IPS-11a (cell line): ENCODE measurements around the gene FMNL3.
"Not testable (repeated sequence)": the region's sequence is repeated elsewhere in the genome, so short reads cannot be mapped to it uniquely, and the experiment has no call there.

Source experiments
- H3K4me3 ChIP-seq: one replicate; pipeline ENCODE4 v1.5.1; 2013; ENCODE audit warnings: low read depth, low read length, control low read depth

The FMNL3 gene

DNA sequence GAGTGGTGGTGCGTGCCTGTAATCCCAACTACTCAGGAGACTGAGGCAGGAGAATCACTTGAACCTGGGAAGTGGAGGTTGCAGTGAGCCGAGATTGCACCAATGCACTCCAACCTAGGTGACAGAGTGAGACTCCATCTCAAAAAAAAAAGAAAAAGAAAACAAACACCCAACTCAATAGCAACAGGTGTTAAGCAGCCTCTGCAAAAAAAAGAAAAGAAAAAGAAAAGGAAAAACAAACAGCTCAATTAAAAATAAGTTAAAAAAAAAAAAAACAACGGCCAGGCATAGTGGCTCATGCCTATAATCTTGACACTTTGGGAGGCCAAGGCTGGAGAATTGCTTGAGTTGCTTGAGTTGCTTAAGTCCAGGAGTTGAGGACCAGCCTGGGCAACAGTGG lies 10.6 kb upstream of the FMNL3 start:
- H3K4me3 ChIP-seq: not testable (repeated sequence)

DNA sequence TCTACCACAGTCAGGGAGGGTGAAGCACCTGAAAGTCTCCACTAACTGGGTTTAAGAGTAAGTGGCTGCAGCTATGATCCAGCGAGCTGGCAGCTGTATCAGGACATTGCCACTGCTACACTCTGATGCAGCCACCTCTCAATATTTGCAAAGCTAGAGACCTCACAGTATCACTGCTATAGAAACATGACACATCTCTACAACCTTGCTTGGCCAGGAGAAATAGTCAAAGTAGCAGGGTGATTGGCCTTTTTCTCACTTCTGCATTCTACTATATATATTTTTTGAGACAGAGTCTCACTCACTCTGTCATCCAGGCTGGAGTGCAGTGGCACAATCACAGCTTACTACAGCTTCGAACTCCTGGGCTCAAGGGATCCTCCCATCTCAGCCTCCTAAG lies 9.3 kb upstream of the FMNL3 start:
- H3K4me3 ChIP-seq: no peak overlapping the region

DNA sequence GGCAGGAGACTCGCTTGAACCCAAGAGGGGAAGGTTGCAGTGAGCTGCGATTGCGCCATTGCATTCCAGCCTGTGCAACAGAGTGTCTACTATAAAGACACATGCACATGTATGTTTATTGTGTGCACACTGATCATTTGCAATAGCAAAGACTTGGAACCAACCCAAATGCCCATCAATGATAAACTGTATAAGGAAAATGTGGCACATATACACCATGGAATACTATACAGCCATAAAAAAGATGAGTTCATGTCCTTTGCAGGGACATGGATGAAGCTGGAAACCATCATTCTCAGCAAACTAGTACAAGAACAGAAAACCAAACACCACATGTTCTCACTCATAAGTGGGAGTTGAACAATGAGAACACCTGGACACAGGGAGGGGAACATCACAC lies 6.7 kb upstream of the FMNL3 start:
- H3K4me3 ChIP-seq: not testable (repeated sequence)

DNA sequence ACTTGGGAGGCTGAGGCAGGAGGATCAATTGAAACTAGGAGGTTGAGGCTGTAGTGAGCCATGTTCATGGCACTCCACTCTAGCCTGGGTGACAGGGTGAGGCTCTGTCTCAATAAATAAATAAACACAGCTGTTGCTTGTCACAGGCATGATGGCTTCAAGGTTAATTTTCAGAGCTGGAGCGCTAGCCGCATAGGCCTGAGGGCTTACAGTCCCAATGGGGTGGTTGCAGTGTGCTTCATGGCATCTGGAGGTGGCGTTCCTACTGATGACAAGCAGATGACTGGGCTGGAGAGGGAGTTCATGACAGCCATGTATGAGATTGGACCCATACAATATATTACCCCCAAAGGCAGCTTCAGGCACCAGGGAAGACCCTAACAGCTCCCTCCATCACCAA lies 1.6 kb upstream of the FMNL3 start:
- no peak overlapping the region for H3K4me3 ChIP-seq

GRCh38 chr12:49707812-49708147 lies 575 bp upstream of the FMNL3 start:
- H3K4me3 ChIP-seq: no peak overlapping the region

DNA sequence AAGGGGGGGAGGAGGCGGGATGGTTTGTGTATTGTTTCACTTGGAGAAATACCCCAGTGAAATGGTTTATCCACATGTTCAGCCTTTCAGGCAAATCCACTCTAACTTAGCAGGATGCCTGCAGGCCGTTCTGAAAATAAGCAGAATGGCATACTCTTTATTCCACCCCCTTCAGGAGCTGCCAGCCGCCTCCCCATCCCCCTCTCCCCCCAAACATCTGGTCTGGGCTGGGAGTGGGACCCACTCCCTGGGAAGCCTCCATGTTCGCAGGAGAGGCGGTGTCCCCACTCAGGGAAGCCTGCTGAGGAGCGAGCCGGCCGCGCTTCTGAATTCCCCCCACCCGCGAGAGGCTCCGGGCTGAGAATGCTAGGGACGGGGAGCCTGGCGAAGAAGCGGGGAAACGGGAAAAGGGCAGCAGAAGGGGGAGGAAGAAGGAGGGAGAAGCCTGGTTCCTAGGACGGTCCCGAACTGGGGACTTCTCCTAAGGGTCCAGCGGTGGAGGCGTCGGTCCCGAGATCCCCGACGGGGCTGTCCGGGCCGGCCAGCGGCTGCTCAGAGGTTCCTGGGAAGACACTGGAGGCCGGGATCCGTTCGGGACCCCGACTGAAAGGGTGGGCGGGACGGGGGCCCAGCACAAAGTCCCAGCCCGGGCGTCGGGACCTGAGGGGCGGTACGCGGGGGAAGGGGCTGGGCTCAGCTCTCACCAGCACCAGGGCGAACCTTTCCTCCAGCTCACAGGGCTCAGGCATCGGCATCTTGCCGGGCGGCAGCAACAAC lies 666 bp downstream of the FMNL3 start:
- H3K4me3 ChIP-seq: peak overlapping the region; percentile 72

GRCh38 chr12:49705479-49706134 lies 1.6 kb downstream of the FMNL3 start:
- peak overlapping the region; percentile 72 for H3K4me3 ChIP-seq

DNA sequence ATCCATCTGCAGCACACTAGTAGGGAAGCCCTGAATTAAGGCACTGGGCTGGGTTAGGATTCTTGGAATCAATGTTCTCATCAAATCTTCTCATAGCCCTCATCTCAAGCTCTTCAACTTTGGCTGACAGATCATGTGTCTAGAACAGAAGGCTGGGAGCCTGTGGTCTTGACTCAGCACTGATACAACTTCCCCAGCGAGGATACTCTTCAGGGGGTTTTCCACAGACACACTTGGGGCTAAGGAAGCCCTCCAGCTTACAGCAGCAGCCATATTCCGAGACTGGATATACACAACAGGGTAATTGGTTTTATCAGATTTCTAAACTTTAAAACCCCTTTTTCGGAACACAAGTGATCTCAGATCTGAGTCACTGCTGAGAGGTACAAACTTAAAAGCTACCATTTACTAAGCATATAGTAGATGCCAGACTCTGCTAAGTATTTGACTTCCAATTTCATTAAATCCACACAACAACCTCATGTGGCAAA lies 3.5 kb downstream of the FMNL3 start:
- H3K4me3 ChIP-seq: no peak overlapping the region

DNA sequence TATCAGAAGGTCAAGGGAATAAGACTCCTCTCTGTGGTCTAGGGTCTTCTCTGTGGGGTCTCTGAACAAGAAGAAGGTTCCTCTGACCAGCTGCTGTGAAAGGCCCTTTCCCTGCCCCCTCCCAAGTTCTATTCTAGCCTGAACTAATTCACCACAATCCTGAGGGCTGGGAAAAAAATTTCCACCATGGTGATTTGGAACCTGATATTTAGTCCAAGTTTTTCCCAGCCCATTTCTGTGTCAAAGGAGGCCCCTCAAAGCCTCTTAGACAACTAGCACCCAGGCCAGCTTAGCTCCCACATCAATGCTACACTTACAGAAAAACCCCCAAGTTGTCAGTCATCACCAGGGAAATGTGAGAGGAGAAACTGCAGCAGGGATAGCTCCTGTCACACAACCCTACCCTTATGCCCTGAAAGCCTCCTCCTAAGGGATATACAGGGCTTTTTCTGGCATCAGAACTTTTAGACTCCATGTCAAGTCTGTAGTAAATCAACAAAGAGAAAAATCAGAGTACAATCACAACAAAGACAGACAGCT lies 4.5 kb downstream of the FMNL3 start:
- H3K4me3 ChIP-seq: no peak overlapping the region

DNA sequence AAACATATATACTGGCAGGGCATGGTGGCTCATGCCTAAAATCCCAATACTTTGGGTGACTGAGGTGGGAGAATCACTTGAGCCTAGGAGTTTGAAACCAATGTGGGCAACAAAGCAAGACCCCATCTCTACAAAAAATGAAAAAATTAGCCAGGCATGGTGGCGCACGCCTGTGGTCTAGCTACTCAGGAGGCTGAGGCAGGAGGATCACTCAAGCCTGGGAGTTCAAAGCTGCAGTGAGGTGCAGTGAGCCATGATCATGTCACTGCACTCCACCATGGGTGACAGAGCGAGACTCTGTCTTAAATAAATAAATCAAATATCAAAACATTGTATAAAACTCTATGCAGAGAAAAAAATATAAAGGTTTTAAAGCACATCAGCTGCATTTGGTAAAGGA lies 5.2 kb downstream of the FMNL3 start:
- no peak overlapping the region for H3K4me3 ChIP-seq

GRCh38 chr12:49698619-49699545 lies 8.3 kb downstream of the FMNL3 start:
- H3K4me3 ChIP-seq: no peak overlapping the region

- no peak overlapping the region for H3K4me3 ChIP-seq
These were observed 9.4 kb downstream of the FMNL3 start for GRCh38 chr12:49697808-49698207.

DNA sequence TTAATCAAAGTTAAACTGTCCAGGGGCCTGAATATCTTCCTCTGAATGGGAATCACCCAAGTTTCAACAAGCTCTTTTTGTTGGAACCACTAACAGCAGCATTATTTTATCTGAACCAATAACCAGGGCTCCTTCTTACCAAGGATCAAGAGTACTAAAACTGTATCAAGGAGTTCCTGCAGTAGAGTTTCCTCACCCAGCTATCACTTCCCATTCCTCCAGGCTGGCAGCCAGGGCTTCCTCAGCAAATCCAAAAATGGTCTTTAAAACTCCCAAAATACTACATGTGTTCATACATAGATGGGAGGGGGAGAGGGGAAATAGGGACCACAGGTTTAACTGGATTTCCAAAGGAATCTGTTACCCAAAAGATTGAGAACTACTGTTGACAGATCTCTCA lies 10.5 kb downstream of the FMNL3 start:
- H3K4me3 ChIP-seq: no peak overlapping the region

- H3K4me3 ChIP-seq: no peak overlapping the region
These were observed 13.2 kb downstream of the FMNL3 start for GRCh38 chr12:49693931-49694444.

DNA sequence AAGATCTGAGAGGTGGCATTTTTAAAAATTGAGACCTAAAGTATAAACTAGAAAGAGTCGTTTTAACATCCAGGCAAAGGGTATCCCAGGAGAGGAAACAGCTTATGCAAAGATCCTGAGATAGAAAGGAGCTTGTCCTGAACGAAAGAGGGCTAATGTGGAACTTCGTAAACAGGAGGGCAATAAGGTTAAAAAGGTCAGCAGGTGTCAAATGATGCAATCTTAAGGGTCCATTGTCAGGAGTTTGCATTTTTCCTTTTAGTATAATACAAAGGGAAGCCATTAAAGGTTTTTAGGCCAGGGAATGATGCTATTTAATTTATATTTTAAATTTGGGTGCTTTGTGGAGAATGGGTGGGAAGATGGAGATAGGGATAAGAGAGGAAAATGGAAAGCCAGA lies 14.4 kb downstream of the FMNL3 start:
- no peak overlapping the region for H3K4me3 ChIP-seq

- H3K4me3 ChIP-seq: no peak overlapping the region
These were observed 17.4 kb downstream of the FMNL3 start for GRCh38 chr12:49689785-49690184.

GRCh38 chr12:49689237-49689636 lies 18.0 kb downstream of the FMNL3 start:
- H3K4me3 ChIP-seq: no peak overlapping the region

GRCh38 chr12:49687941-49688340 lies 19.3 kb downstream of the FMNL3 start:
- H3K4me3 ChIP-seq: no peak overlapping the region

GRCh38 chr12:49684310-49684854 lies 22.8 kb downstream of the FMNL3 start:
- H3K4me3 ChIP-seq: no peak overlapping the region

DNA sequence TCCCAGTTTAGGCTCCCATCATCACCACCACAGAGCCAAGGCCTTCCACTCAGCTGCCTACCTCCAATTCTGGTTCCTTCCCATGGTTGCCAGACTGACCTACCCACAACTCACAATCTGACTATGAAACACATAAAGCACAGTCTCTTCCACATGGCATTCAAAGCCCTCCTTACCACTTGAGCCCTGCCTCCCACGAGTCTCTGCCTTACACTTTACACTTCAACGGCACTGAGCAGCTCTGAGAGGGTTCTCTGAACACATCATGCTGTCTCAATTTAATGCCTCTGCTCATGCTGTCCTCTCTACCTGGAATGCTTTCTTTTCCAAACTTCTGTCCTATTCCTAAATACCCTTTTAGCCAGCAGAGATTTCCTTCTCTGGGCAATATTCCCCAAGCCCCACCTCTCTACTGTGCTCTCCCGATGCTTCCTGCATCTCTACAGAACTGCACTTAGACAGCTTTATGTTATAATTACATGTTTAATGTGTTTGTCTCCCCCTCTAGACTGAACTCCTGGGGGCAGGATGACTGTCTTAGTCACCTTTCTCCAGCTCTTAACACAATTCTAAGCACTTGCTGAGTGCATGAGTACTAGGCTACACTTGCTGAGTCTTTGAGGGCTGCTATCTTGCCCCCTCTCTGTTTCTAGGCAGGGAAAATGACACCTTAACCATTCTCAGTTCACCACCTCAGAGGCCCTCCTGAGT lies 23.5 kb downstream of the FMNL3 start:
- H3K4me3 ChIP-seq: no peak overlapping the region
